Measurements from ENCODE around the gene FAAH.

FAAH gene

GRCh38 chr1:46459315-46459714, 65.2 kb downstream of the FAAH start:
- H3K36me3 ChIP-seq (ENCODE audit: control insufficient read depth, insufficient read depth, low read length) = no peaks in the 10 kb centered on the region
- H3K27me3 ChIP-seq (replicated peaks; ENCODE audit: control insufficient read depth, insufficient read depth, low read length) = peaks cover 1% of the 10 kb centered on the region
- no peak overlapping the region for H3K4me3 ChIP-seq (replicated peaks; ENCODE audit: low read depth, low read length)
- TF ChIP-seq, protein P1, sequence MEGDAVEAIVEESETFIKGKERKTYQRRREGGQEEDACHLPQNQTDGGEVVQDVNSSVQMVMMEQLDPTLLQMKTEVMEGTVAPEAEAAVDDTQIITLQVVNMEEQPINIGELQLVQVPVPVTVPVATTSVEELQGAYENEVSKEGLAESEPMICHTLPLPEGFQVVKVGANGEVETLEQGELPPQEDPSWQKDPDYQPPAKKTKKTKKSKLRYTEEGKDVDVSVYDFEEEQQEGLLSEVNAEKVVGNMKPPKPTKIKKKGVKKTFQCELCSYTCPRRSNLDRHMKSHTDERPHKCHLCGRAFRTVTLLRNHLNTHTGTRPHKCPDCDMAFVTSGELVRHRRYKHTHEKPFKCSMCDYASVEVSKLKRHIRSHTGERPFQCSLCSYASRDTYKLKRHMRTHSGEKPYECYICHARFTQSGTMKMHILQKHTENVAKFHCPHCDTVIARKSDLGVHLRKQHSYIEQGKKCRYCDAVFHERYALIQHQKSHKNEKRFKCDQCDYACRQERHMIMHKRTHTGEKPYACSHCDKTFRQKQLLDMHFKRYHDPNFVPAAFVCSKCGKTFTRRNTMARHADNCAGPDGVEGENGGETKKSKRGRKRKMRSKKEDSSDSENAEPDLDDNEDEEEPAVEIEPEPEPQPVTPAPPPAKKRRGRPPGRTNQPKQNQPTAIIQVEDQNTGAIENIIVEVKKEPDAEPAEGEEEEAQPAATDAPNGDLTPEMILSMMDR (IDR thresholded peaks at IDR 0.05; ENCODE audit: insufficient read depth, low read length, poor library complexity, severe bottlenecking) = no peak
- DNase-seq (ENCODE audit: extremely low read depth, insufficient read length) = no peak

GRCh38 chr1:46461017-46461808, 67.1 kb downstream of the FAAH start:
- TF ChIP-seq, protein P1 (IDR thresholded peaks at IDR 0.05; ENCODE audit: insufficient read depth, low read length, poor library complexity, severe bottlenecking) = no peak
- DNase-seq (ENCODE audit: extremely low read depth, insufficient read length) = no peak
- Histone ChIP-seq H3K27me3 (replicated peaks; ENCODE audit: control insufficient read depth, insufficient read depth, low read length) (peaks cover 3% of the 10 kb centered on the region), H3K4me3 (replicated peaks; ENCODE audit: low read depth, low read length) (no peak overlapping the region), H3K36me3 (ENCODE audit: control insufficient read depth, insufficient read depth, low read length) (no peaks in the 10 kb centered on the region)

DNA sequence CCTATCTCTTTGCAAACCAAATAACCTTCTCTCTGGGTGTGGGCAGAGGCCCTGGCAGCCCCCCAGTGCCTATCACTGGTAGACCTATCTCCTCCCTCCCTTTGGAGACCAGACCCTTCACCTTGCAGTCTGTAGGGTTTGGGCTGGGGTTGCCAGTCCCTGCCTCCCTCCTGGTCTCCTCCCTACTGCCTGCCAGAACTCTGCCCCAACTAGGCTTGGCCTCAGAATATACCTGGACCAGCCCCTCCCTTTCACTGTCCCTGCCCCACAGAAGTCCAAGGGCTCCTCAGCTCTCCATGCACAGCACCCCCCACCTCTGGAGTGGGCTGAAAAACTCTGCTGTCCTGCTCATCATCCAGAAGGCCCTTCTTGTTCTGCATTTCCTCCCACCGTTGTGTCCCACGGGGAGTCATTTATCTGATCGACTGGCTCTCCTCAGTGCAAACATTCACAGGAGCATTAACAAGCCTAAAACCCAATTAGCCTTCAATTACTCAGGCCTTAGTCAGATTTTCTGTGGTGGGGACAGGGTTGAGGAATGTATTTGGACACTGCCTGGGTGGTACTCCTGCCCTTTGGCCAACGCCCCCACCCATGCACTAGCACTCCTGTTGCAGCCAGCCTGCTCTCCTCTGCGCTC, 67.8 kb downstream of the FAAH start:
- H3K4me3 ChIP-seq (replicated peaks; ENCODE audit: low read depth, low read length) = no peak overlapping the region
- peaks cover 4% of the 10 kb centered on the region for H3K27me3 ChIP-seq (replicated peaks; ENCODE audit: control insufficient read depth, insufficient read depth, low read length)
- TF ChIP-seq, protein P1 (IDR thresholded peaks at IDR 0.05; ENCODE audit: insufficient read depth, low read length, poor library complexity, severe bottlenecking) = no peak
- DNase-seq (ENCODE audit: extremely low read depth, insufficient read length) = no peak
- no peaks in the 10 kb centered on the region for H3K36me3 ChIP-seq (ENCODE audit: control insufficient read depth, insufficient read depth, low read length)
